ENCODE measurements around the gene SEC22A. TPM values are rescaled to one million over a fixed set of nuclear protein-coding genes. Genes with fewer than 3 reads are reported as not detected.

Gene SEC22A
- total and polyA plus RNA-seq, 2 of the 13 experiments (the other 11 are each of a cell fraction or from before 2014, with no cell fraction given), result 14.1 to 17.3 TPM

- TF ChIP-seq, protein P1, sequence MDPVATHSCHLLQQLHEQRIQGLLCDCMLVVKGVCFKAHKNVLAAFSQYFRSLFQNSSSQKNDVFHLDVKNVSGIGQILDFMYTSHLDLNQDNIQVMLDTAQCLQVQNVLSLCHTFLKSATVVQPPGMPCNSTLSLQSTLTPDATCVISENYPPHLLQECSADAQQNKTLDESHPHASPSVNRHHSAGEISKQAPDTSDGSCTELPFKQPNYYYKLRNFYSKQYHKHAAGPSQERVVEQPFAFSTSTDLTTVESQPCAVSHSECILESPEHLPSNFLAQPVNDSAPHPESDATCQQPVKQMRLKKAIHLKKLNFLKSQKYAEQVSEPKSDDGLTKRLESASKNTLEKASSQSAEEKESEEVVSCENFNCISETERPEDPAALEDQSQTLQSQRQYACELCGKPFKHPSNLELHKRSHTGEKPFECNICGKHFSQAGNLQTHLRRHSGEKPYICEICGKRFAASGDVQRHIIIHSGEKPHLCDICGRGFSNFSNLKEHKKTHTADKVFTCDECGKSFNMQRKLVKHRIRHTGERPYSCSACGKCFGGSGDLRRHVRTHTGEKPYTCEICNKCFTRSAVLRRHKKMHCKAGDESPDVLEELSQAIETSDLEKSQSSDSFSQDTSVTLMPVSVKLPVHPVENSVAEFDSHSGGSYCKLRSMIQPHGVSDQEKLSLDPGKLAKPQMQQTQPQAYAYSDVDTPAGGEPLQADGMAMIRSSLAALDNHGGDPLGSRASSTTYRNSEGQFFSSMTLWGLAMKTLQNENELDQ (CRISPR knock-in tag; IDR thresholded peaks at IDR 0.05; ENCODE audit: borderline replicate concordance), result 0 out of 2 replicates have a peak, but pooled peaks have one; percentile 51
- TF ChIP-seq ZNF280B (CRISPR knock-in tag; IDR thresholded peaks at IDR 0.05; ENCODE audit: borderline replicate concordance), result no peak; the same call in 1 of the 2 replicates
- peak; percentile 59; the same call in 1 of the 2 replicates for TF ChIP-seq DMAP1 (CRISPR knock-in tag; IDR thresholded peaks at IDR 0.05)
- peak; percentile 40; the same call in 1 of the 2 replicates for TF ChIP-seq ZNF350 (CRISPR knock-in tag; IDR thresholded peaks at IDR 0.05; ENCODE audit: borderline replicate concordance, low read depth)
- TF ChIP-seq, protein P2, sequence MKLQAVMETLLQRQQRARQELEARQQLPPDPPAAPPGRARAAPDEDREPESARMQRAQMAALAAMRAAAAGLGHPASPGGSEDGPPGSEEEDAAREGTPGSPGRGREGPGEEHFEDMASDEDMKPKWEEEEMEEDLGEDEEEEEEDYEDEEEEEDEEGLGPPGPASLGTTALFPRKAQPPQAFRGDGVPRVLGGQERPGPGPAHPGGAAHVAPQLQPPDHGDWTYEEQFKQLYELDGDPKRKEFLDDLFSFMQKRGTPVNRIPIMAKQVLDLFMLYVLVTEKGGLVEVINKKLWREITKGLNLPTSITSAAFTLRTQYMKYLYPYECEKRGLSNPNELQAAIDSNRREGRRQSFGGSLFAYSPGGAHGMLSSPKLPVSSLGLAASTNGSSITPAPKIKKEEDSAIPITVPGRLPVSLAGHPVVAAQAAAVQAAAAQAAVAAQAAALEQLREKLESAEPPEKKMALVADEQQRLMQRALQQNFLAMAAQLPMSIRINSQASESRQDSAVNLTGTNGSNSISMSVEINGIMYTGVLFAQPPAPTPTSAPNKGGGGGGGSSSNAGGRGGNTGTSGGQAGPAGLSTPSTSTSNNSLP (IDR thresholded peaks at IDR 0.05; ENCODE audit: low read depth, low read length), result 0 out of 2 replicates have a peak, but pooled peaks have one; percentile 5
- TF ChIP-seq GFI1 (CRISPR knock-in tag; IDR thresholded peaks at IDR 0.05; ENCODE audit: borderline replicate concordance), result no peak
- TF ChIP-seq POLR2A (IDR thresholded peaks at IDR 0.05; ENCODE audit: insufficient read depth in 1 of 2, low read depth in 2 of 2, low read length in 2 of 2), result peak; percentile 67 to 87
- peak; percentile 67; the same call in 1 of the 2 replicates for TF ChIP-seq YEATS4 (CRISPR knock-in tag; IDR thresholded peaks at IDR 0.05; ENCODE audit: borderline replicate concordance)
- no peak for TF ChIP-seq ZFP36L1 (CRISPR knock-in tag; IDR thresholded peaks at IDR 0.05)
- no peak for TF ChIP-seq ZNF3 (CRISPR knock-in tag; IDR thresholded peaks at IDR 0.05)
- no peak for TF ChIP-seq ZNF30 (CRISPR knock-in tag; IDR thresholded peaks at IDR 0.05)
- TF ChIP-seq, protein P3, sequence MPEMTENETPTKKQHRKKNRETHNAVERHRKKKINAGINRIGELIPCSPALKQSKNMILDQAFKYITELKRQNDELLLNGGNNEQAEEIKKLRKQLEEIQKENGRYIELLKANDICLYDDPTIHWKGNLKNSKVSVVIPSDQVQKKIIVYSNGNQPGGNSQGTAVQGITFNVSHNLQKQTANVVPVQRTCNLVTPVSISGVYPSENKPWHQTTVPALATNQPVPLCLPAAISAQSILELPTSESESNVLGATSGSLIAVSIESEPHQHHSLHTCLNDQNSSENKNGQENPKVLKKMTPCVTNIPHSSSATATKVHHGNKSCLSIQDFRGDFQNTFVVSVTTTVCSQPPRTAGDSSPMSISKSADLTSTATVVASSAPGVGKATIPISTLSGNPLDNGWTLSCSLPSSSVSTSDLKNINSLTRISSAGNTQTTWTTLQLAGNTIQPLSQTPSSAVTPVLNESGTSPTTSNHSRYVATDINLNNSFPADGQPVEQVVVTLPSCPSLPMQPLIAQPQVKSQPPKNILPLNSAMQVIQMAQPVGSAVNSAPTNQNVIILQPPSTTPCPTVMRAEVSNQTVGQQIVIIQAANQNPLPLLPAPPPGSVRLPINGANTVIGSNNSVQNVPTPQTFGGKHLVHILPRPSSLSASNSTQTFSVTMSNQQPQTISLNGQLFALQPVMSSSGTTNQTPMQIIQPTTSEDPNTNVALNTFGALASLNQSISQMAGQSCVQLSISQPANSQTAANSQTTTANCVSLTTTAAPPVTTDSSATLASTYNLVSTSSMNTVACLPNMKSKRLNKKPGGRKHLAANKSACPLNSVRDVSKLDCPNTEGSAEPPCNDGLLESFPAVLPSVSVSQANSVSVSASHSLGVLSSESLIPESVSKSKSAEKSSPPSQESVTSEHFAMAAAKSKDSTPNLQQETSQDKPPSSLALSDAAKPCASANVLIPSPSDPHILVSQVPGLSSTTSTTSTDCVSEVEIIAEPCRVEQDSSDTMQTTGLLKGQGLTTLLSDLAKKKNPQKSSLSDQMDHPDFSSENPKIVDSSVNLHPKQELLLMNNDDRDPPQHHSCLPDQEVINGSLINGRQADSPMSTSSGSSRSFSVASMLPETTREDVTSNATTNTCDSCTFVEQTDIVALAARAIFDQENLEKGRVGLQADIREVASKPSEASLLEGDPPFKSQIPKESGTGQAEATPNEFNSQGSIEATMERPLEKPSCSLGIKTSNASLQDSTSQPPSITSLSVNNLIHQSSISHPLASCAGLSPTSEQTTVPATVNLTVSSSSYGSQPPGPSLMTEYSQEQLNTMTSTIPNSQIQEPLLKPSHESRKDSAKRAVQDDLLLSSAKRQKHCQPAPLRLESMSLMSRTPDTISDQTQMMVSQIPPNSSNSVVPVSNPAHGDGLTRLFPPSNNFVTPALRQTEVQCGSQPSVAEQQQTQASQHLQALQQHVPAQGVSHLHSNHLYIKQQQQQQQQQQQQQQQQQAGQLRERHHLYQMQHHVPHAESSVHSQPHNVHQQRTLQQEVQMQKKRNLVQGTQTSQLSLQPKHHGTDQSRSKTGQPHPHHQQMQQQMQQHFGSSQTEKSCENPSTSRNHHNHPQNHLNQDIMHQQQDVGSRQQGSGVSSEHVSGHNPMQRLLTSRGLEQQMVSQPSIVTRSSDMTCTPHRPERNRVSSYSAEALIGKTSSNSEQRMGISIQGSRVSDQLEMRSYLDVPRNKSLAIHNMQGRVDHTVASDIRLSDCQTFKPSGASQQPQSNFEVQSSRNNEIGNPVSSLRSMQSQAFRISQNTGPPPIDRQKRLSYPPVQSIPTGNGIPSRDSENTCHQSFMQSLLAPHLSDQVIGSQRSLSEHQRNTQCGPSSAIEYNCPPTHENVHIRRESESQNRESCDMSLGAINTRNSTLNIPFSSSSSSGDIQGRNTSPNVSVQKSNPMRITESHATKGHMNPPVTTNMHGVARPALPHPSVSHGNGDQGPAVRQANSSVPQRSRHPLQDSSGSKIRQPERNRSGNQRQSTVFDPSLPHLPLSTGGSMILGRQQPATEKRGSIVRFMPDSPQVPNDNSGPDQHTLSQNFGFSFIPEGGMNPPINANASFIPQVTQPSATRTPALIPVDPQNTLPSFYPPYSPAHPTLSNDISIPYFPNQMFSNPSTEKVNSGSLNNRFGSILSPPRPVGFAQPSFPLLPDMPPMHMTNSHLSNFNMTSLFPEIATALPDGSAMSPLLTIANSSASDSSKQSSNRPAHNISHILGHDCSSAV (CRISPR knock-in tag; IDR thresholded peaks at IDR 0.05; ENCODE audit: borderline replicate concordance), result no peak
- TF ChIP-seq MEIS1 (CRISPR knock-in tag; IDR thresholded peaks at IDR 0.05; ENCODE audit: borderline replicate concordance), result 0 out of 2 replicates have a peak, but pooled peaks have one; percentile 51
Measured at GRCh38 chr3:123201557-123202427, at the start of gene SEC22A (continued).
